Ovary (tissue), 9 donors: ENCODE measurements around the gene ASCC3. TPM values are rescaled to one million over a fixed set of nuclear protein-coding genes. Genes with fewer than 3 reads are reported as not detected.

Source experiments
- DNase-seq, 5 donors: peaks; one replicate each; pipeline ENCODE4 v3.0.0-alpha.2; 2019 to 2020
- H3K27ac ChIP-seq, 2 donors: fragments of 200-600 bp; one replicate each; pipeline versions ENCODE4 v1.5.1 to v1.8.0; 2019 to 2022
- H3K27me3 ChIP-seq: fragments of 200-600 bp; one replicate; pipeline ENCODE4 v1.8.0; 2022
- H3K36me3 ChIP-seq: fragments of 200-600 bp; sonication (generic); one replicate; pipeline ENCODE4 v1.5.1; 2019
- H3K4me1 ChIP-seq: one replicate; pipeline ENCODE4 v1.8.1; 2013; ENCODE audit warnings: mild to moderate bottlenecking, moderate library complexity; ENCODE audit not compliant: insufficient read depth
- H3K4me3 ChIP-seq: fragments of 200-600 bp; sonication (generic); one replicate; pipeline ENCODE4 v1.5.1; 2017
- H3K9me3 ChIP-seq, 2 donors: fragments of 200-600 bp in 1 of 2; sonication (generic) in 1 of 2; one replicate each; pipeline versions ENCODE4 v1.5.1 to v1.8.1; 2013 to 2019; ENCODE audit warnings: mild to moderate bottlenecking in 1 of 2, moderate library complexity in 1 of 2
- EP300 ChIP-seq: sonication (generic); formaldehyde crosslinking; IDR thresholded peaks from one replicate; pipeline ENCODE4 v1.6.1; 2017; ENCODE audit warnings: antibody characterized with exemption
- POLR2A ChIP-seq: fragments of 450-650 bp; IDR thresholded peaks from one replicate; pipeline ENCODE4 v1.6.1; 2017; ENCODE audit warnings: antibody characterized with exemption, mild to moderate bottlenecking, moderate library complexity
- WGBS, 3 donors: extraction: QIAGEN DNeasy Blood & Tissue Kit in 1 of 3; methylation state at CpG; one replicate each; pipeline versions ENCODE4 v1.1.5 to v1.1.7; 2013 to 2017; 5-methylcytosine and 5-hydroxymethylcytosine counted together
- intact Hi-C, 4 donors: fragments of 100-400 bp; cut with DNase I; formaldehyde crosslinking; loops; one replicate each; pipeline versions ENCODE4 v1.11.0 to v1.15.1; 2022 to 2023
- polyA plus RNA-seq, 2 donors: library from polyadenylated mRNA; stranded (reverse); fragments of 200-250 nt in 1 of 2; fragments of 350-450 nt in 1 of 2; fragmentation: Illumina TruSeq in 1 of 2; extraction: RNeasy Lipid Tissue Mini Kit (QIAGEN cat#74804) in 1 of 2; gene quantifications; one replicate each; pipeline ENCODE4 v1.2.3, GENCODE V29; 2013 to 2014
- total RNA-seq, 7 donors: library from RNA; depleted of rRNA in 2 of 7; stranded (reverse); fragments of >200 nt in 2 of 7; fragmentation: NEBNext Ultra II Directional in 3 of 7; extraction: Animal tissue kit (Norgen Biotek cat#: 25700) in 3 of 7; gene quantifications; one replicate each; pipeline versions ENCODE4 v1.1.0 to v1.2.4, GENCODE V29; 2016 to 2023
- TF ChIP-seq, protein P1 (sequence below), 3 donors: fragments of 450-650 bp in 2 of 3; fragments of 200-600 bp in 1 of 3; IDR thresholded peaks; one replicate each; pipeline versions ENCODE4 v1.5.1 to v1.8.0; 2016 to 2022; ENCODE audit warnings: antibody characterized with exemption in 3 of 3, mild to moderate bottlenecking in 1 of 3
- donor health status: DM: no; HTN: no; CAD: no; lungs with moderate emphysema.
- donor health status: DM: no; HTN: no; CAD: no.
- donor health status: Bipolar disorder and iron deficiency.
- donor health status: DM: yes; HTN: yes; CAD: no.
- donor health status: DM: no; HTN: no; CAD: no.
- donor health status: DM: yes; HTN: yes; CAD: no.

The ASCC3 gene
- total and polyA plus RNA-seq, 9 donors: 8.2 to 34.2 (median 22.0) TPM

- Histone ChIP-seq H3K36me3 (no peaks in the 10 kb centered on the region), H3K4me3 (no peak overlapping the region), H3K27me3 (no peaks in the 10 kb centered on the region), H3K27ac (no peak overlapping the region), H3K4me1 (no peaks in the 10 kb centered on the region), H3K9me3 (no peaks in the 10 kb centered on the region)
- WGBS, 3 donors: 96 to 98% (median 96%) methylated on average over 1 of the region's 1 CpG
- DNase-seq: no peak
- TF ChIP-seq, protein P1, sequence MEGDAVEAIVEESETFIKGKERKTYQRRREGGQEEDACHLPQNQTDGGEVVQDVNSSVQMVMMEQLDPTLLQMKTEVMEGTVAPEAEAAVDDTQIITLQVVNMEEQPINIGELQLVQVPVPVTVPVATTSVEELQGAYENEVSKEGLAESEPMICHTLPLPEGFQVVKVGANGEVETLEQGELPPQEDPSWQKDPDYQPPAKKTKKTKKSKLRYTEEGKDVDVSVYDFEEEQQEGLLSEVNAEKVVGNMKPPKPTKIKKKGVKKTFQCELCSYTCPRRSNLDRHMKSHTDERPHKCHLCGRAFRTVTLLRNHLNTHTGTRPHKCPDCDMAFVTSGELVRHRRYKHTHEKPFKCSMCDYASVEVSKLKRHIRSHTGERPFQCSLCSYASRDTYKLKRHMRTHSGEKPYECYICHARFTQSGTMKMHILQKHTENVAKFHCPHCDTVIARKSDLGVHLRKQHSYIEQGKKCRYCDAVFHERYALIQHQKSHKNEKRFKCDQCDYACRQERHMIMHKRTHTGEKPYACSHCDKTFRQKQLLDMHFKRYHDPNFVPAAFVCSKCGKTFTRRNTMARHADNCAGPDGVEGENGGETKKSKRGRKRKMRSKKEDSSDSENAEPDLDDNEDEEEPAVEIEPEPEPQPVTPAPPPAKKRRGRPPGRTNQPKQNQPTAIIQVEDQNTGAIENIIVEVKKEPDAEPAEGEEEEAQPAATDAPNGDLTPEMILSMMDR (IDR thresholded peaks at IDR 0.05): no peak
- TF ChIP-seq POLR2A (no peak), EP300 (no peak)
- intact Hi-C loops: no loop called here
These were observed 362.5 kb downstream of the ASCC3 start for GRCh38 chr6:100518588-100518987.

DNA sequence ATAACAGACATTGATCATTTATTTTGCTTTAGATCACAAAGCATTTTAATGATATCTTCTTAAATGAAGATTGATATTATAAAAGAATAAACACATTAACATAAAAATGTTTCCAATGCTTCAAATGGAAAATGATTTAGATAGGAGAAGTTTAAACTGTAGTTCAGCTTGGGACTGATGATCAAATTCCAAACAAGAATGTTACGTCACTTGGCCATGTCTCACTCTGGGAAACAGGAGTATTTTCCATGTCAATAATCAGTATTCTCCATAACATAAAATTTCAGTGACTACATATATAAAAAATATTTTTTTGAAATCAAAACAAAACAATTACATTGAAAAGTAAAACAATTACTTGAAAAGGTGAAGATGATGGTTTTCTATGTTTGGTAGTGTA is 363.5 kb downstream of the ASCC3 start:
- DNase-seq: no peak
- Histone ChIP-seq H3K27me3 (no peaks in the 10 kb centered on the region), H3K9me3 (no peaks in the 10 kb centered on the region), H3K27ac (no peak overlapping the region), H3K4me1 (no peaks in the 10 kb centered on the region), H3K36me3 (no peaks in the 10 kb centered on the region), H3K4me3 (no peak overlapping the region)
- TF ChIP-seq EP300 (no peak), POLR2A (no peak)
- TF ChIP-seq, protein P1 (IDR thresholded peaks at IDR 0.05): no peak
- 95 to 100% (median 96%) methylated on average over 1 of the region's 1 CpG for WGBS, 3 donors
- intact Hi-C loops: no loop called here

GRCh38 chr6:100517106-100517505 is 364.0 kb downstream of the ASCC3 start:
- Histone ChIP-seq H3K4me1 (no peaks in the 10 kb centered on the region), H3K27me3 (no peaks in the 10 kb centered on the region), H3K4me3 (no peak overlapping the region), H3K9me3 (no peaks in the 10 kb centered on the region), H3K27ac (no peak overlapping the region), H3K36me3 (no peaks in the 10 kb centered on the region)
- TF ChIP-seq EP300 (no peak), POLR2A (no peak)
- TF ChIP-seq, protein P1 (IDR thresholded peaks at IDR 0.05): no peak
- 93 to 95% (median 93%) methylated on average over 4 of the region's 4 CpGs for WGBS, 3 donors
- intact Hi-C loops: no loop called here
- no peak for DNase-seq

GRCh38 chr6:100514660-100515059 is 366.5 kb downstream of the ASCC3 start:
- WGBS, 3 donors: 96 to 98% (median 97%) methylated on average over 3 of the region's 3 CpGs
- intact Hi-C loops: no loop called here
- H3K4me1 ChIP-seq: no peaks in the 10 kb centered on the region
- H3K4me3 ChIP-seq: no peak overlapping the region
- DNase-seq: no peak
- no peak for TF ChIP-seq EP300
- TF ChIP-seq POLR2A: no peak
- TF ChIP-seq, protein P1 (IDR thresholded peaks at IDR 0.05): no peak
- H3K27ac ChIP-seq: no peak overlapping the region
- no peaks in the 10 kb centered on the region for H3K27me3 ChIP-seq
- no peaks in the 10 kb centered on the region for H3K9me3 ChIP-seq
- no peaks in the 10 kb centered on the region for H3K36me3 ChIP-seq
